Mesendoderm (in vitro differentiated cells): ENCODE data around the gene BOC.

Experiments
- DNase-seq: peaks from one replicate; pipeline ENCODE4 v3.0.0; 2013
- H2AK5ac ChIP-seq: 2 replicates; pipeline ENCODE4 v1.6.1; 2013; ENCODE audit warnings: low read length, inconsistent platforms
- H2BK120ac ChIP-seq: 2 replicates; pipeline ENCODE4 v1.6.1; 2013; ENCODE audit warnings: low read depth, mild to moderate bottlenecking, low read length, moderate library complexity, mixed read lengths
- H2BK15ac ChIP-seq: replicated peaks from 2 replicates; pipeline ENCODE4 v1.6.1; 2013; ENCODE audit warnings: low read depth, mild to moderate bottlenecking, moderate library complexity
- H2BK5ac ChIP-seq: 2 replicates; pipeline ENCODE4 v1.6.1; 2013; ENCODE audit warnings: low read length, inconsistent platforms
- H3K18ac ChIP-seq: 2 replicates; pipeline ENCODE4 v1.6.1; 2013; ENCODE audit warnings: mild to moderate bottlenecking, low read length, mixed read lengths
- H3K23ac ChIP-seq: one replicate; pipeline ENCODE4 v1.6.1; 2013; ENCODE audit warnings: low read length
- H3K27ac ChIP-seq: 2 replicates; pipeline ENCODE4 v1.5.1; 2013; ENCODE audit warnings: low read depth, mild to moderate bottlenecking, inconsistent platforms, low read length, moderate library complexity
- H3K27me3 ChIP-seq: 2 replicates; pipeline ENCODE4 v1.6.1; 2013; ENCODE audit warnings: low read length, control low read depth, mild to moderate bottlenecking, inconsistent platforms; ENCODE audit not compliant: insufficient read depth, poor library complexity
- H3K36me3 ChIP-seq: 2 replicates; pipeline ENCODE4 v1.6.1; 2013; ENCODE audit warnings: low read length, inconsistent platforms; ENCODE audit not compliant: control insufficient read depth, insufficient read depth
- H3K4ac ChIP-seq: one replicate; pipeline ENCODE4 v1.6.1; 2013; ENCODE audit warnings: low read depth, mild to moderate bottlenecking, low read length, moderate library complexity
- H3K4me1 ChIP-seq: 2 replicates; pipeline ENCODE4 v1.6.1; 2013; ENCODE audit warnings: low read depth, low read length, inconsistent platforms; ENCODE audit not compliant: control insufficient read depth
- H3K4me2 ChIP-seq: 2 replicates; pipeline ENCODE4 v1.6.1; 2013; ENCODE audit warnings: low read length
- H3K4me3 ChIP-seq: 2 replicates; pipeline ENCODE4 v1.5.1; 2013; ENCODE audit warnings: mild to moderate bottlenecking, low read length
- H3K56ac ChIP-seq: one replicate; pipeline ENCODE4 v1.6.1; 2013; ENCODE audit warnings: low read length
- H3K79me1 ChIP-seq: 2 replicates; pipeline ENCODE4 v1.6.1; 2013; ENCODE audit warnings: low read length, inconsistent platforms
- H3K79me2 ChIP-seq: 2 replicates; pipeline ENCODE4 v1.6.1; 2013; ENCODE audit warnings: mild to moderate bottlenecking, low read length; ENCODE audit not compliant: control insufficient read depth, insufficient read depth
- H3K9ac ChIP-seq: 2 replicates; pipeline ENCODE4 v1.6.1; 2013; ENCODE audit warnings: low read length, inconsistent platforms
- H4K5ac ChIP-seq: one replicate; pipeline ENCODE4 v1.6.1; 2013; ENCODE audit warnings: low read length
- H4K8ac ChIP-seq: one replicate; pipeline ENCODE4 v1.6.1; 2013; ENCODE audit warnings: low read depth, mild to moderate bottlenecking, control low read depth, low read length, moderate library complexity
- WGBS: extraction: QIAGEN DNeasy Blood & Tissue Kit; methylation state at CpG from one replicate; pipeline ENCODE4 v1.1.7; 2013; ENCODE audit warnings: low lambda C conversion rate, missing lambda C conversion rate; ENCODE audit not compliant: insufficient coverage; ENCODE audit errors: extremely low coverage; 5-methylcytosine and 5-hydroxymethylcytosine counted together

The BOC gene

DNA sequence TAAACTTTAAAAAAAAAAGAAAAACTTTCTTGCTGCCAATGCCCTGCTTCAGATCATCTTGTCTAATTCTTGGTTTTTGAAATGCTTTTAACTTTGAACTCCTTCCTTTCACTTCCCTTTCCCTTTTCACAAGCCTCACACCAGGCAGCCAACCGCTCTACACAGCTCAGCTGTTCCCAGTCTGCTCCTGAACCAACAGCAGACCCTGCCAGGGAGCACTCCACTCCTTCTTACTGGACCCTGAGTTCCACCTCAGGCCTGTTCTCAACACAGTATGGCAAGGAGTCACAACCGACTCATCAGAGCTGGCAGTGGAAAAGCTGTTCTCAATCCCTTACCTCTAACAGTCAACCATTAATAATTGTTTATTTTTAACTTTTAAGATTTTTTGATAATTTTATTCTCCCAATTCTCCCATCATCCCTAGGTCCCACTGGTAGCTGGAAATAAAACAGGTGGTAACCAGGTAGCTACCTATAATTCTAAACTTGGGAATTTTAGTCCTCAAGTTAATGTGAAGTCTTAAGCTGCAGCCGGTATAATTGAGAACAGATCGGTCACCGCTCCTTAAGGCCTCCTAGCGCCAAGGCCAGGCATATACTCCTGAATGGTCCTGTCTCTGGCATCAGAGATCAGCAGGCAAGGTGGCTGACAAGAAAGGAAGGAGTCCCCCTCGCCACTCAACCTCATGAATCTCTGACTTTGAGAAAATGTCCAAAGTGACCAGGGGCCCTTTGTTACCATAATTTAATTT lies 43.9 kb downstream of the BOC start:
- Histone ChIP-seq H3K23ac (no peak overlapping the region), H2BK15ac (no peak overlapping the region), H3K4me2 (no peak overlapping the region), H2AK5ac (no peak overlapping the region), H3K36me3 (no peaks in the 10 kb centered on the region), H3K4ac (no peak overlapping the region), H3K18ac (no peak overlapping the region), H3K56ac (no peak overlapping the region), H3K4me1 (no peaks in the 10 kb centered on the region), H3K4me3 (no peak overlapping the region), H4K8ac (no peak overlapping the region), H3K9ac (no peak overlapping the region), H2BK5ac (no peak overlapping the region), H4K5ac (no peak overlapping the region), H3K27ac (no peak overlapping the region), H3K79me2 (no peaks in the 10 kb centered on the region), H3K27me3 (no peaks in the 10 kb centered on the region), H3K79me1 (no peaks in the 10 kb centered on the region), H2BK120ac (no peak overlapping the region)
- no CpG with 5 or more reads among the region's 7 CpGs for WGBS
- DNase-seq: peak; percentile 53

DNA sequence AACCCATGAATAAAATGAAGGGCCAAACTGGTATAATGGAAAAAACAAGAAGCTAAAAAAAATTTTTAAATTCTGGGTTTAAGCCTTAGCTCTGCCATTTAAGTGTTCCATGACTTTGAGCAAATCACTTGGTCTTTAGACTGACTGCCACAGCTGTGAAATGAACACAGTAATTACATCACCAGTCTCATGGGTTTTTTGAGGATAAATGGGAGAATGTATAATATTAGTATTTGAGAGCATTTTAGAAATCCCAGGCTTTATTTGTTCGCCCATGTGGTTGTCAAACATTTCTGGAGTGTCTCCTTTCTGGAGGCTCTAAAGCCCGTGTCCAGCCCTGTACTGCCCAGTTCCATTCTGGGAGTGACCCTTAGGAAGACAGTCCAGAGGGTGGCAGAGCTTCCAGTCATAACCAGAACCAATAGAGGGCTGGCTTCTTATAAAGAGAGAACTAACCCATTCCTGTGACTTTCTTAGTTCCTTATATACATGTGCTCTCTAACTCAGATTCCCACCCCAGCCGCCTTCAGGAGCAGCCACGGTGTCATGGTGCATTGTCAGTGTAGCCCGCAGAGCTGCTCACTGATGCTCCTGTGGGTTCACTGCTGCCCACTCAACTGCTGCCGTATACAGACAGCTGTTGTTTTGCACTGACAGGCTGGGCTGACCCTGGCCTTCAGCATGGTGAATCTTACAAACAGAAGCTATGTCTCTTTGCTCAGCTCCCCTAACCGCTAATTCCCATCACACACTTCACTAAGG lies 44.7 kb downstream of the BOC start:
- no peak overlapping the region for H3K4me3 ChIP-seq
- H4K8ac ChIP-seq: no peak overlapping the region
- DNase-seq: no peak
- H3K36me3 ChIP-seq: no peaks in the 10 kb centered on the region
- no peak overlapping the region for H3K23ac ChIP-seq
- H3K4ac ChIP-seq: no peak overlapping the region
- no peak overlapping the region for H2BK15ac ChIP-seq
- no peaks in the 10 kb centered on the region for H3K4me1 ChIP-seq
- H2BK5ac ChIP-seq: no peak overlapping the region
- H2AK5ac ChIP-seq: no peak overlapping the region
- H3K79me2 ChIP-seq: no peaks in the 10 kb centered on the region
- no peaks in the 10 kb centered on the region for H3K79me1 ChIP-seq
- no peak overlapping the region for H3K27ac ChIP-seq
- no CpG with 5 or more reads among the region's 7 CpGs for WGBS
- H3K9ac ChIP-seq: no peak overlapping the region
- H3K27me3 ChIP-seq: no peaks in the 10 kb centered on the region
- H2BK120ac ChIP-seq: no peak overlapping the region
- H4K5ac ChIP-seq: no peak overlapping the region
- no peak overlapping the region for H3K4me2 ChIP-seq
- no peak overlapping the region for H3K56ac ChIP-seq
- no peak overlapping the region for H3K18ac ChIP-seq

DNA sequence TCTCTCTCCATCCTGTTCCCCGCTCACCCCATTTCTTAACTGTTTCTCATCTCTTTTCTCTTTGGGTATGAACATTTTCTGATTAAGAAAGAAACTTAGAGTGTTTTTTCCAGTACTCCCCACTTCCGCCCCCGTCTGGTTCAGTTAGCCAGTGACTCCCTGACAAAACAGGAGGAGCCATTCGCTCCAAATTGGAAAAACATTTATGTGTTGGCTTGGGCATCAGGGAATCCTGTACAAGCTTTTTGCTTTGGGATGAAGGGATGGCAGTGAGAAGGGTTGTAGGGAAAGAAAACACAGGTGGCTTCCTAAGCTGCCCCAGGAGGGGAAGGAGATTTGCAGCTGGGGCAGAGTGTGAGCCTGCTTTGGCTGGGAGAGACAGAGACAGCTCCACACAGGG lies 47.0 kb downstream of the BOC start:
- H3K18ac ChIP-seq: no peak overlapping the region
- H3K79me2 ChIP-seq: no peaks in the 10 kb centered on the region
- no peak overlapping the region for H3K9ac ChIP-seq
- no peak overlapping the region for H3K4me3 ChIP-seq
- no CpG with 5 or more reads among the region's 4 CpGs for WGBS
- no peak overlapping the region for H3K56ac ChIP-seq
- no peak overlapping the region for H3K27ac ChIP-seq
- H3K4me1 ChIP-seq: no peaks in the 10 kb centered on the region
- no peak overlapping the region for H2AK5ac ChIP-seq
- H4K5ac ChIP-seq: no peak overlapping the region
- H3K79me1 ChIP-seq: no peaks in the 10 kb centered on the region
- H3K36me3 ChIP-seq: no peaks in the 10 kb centered on the region
- no peak overlapping the region for H3K4ac ChIP-seq
- DNase-seq: no peak
- no peak overlapping the region for H3K4me2 ChIP-seq
- H3K23ac ChIP-seq: no peak overlapping the region
- no peak overlapping the region for H2BK5ac ChIP-seq
- H2BK15ac ChIP-seq: no peak overlapping the region
- no peaks in the 10 kb centered on the region for H3K27me3 ChIP-seq
- H4K8ac ChIP-seq: no peak overlapping the region
- H2BK120ac ChIP-seq: no peak overlapping the region

DNA sequence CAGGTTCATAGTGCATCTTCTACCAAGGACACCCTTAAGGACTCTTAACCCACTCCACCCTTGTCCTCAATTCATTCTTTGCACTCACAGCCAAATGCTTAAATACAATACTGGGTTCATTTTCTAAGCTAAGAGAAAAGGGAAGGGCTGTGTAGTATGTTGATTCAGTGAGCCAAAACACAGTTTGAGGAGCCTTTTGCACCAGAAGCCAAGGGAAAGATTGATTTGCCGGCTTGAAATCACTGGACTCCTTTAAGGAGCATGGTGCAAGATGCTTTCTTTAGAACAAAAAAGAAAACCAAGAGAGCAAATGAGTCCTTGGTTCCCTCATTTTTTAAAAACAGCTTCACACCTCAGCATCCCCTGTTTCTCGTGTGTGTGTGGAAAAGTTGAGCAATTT lies 47.8 kb downstream of the BOC start:
- Histone ChIP-seq H3K56ac (no peak overlapping the region), H2AK5ac (no peak overlapping the region), H3K4me1 (no peaks in the 10 kb centered on the region), H2BK15ac (no peak overlapping the region), H2BK120ac (no peak overlapping the region), H3K79me1 (no peaks in the 10 kb centered on the region), H3K18ac (no peak overlapping the region), H3K4me2 (no peak overlapping the region), H3K27me3 (no peaks in the 10 kb centered on the region), H3K4ac (no peak overlapping the region), H2BK5ac (no peak overlapping the region), H3K23ac (no peak overlapping the region), H4K5ac (no peak overlapping the region), H4K8ac (no peak overlapping the region), H3K27ac (no peak overlapping the region), H3K4me3 (no peak overlapping the region), H3K79me2 (no peaks in the 10 kb centered on the region), H3K36me3 (no peaks in the 10 kb centered on the region), H3K9ac (no peak overlapping the region)
- DNase-seq: no peak
- no CpG with 5 or more reads among the region's 2 CpGs for WGBS

DNA sequence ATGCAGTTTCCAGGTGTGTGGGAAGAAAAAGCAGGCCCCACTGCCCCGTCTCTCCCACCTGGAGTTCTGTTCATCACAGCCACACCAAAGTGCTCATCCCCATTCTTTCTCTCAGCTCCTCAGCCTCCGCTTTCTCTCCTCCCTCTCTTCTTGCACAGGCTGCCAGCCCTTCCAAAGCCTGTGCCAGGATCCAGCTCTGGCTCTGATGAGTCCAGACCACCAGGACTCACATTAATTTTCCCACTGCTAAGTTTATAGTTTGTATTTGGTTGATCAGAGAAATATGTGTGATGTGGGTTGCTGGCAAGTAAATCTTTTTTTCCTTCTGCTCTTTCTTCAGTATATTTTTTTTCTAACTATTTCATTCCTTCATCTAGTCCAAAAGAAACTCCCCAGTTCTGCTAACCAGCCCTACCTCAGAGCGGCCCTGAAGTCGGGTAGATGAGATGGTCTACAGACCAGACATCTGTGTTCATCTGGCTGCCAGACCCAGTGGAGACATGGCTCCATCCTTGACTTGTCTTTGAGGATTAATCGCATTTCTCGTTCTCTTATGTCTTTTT lies 49.8 kb downstream of the BOC start:
- H2AK5ac ChIP-seq: no peak overlapping the region
- H3K79me1 ChIP-seq: no peaks in the 10 kb centered on the region
- WGBS: no CpG with 5 or more reads among the region's 6 CpGs
- no peak overlapping the region for H4K5ac ChIP-seq
- H3K27ac ChIP-seq: no peak overlapping the region
- H3K23ac ChIP-seq: no peak overlapping the region
- no peak overlapping the region for H2BK15ac ChIP-seq
- no peak for DNase-seq
- H3K9ac ChIP-seq: no peak overlapping the region
- no peak overlapping the region for H2BK5ac ChIP-seq
- H3K79me2 ChIP-seq: no peaks in the 10 kb centered on the region
- H3K4me3 ChIP-seq: no peak overlapping the region
- no peaks in the 10 kb centered on the region for H3K36me3 ChIP-seq
- no peaks in the 10 kb centered on the region for H3K4me1 ChIP-seq
- no peak overlapping the region for H3K4me2 ChIP-seq
- no peak overlapping the region for H3K18ac ChIP-seq
- no peak overlapping the region for H3K4ac ChIP-seq
- H4K8ac ChIP-seq: no peak overlapping the region
- H3K56ac ChIP-seq: no peak overlapping the region
- no peak overlapping the region for H2BK120ac ChIP-seq
- H3K27me3 ChIP-seq: no peaks in the 10 kb centered on the region
